Measurements from ENCODE around the gene ALK. TPM values are rescaled to one million over a fixed set of nuclear protein-coding genes. Genes with fewer than 3 reads are reported as not detected.

Gene ALK
- total RNA-seq, 1 experiment from 2014 or later, result not detected

DNA sequence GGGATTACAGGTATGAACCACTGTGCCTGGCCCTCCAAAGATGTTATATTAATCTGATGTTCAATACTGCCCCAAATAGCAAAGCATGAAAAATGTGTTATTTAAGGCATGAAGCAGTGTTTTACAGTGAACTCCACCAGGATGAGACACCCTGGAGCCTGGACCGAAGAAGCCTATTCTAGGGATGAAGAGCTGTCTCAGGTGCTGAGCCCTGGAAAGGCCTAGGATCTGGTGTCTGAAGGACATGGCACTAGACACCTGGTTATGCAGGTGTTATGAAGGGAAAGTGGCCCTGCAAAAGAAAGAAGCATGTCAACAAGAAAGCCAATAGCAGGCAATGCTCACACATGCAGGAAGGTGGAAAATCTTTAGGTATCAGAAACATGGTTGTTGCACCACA lies 431.8 kb downstream of the ALK start:
- no peak for DNase-seq
- Histone ChIP-seq H3K27me3 (no peaks in the 10 kb centered on the region), H3K9me3 (no peaks in the 10 kb centered on the region), H3K36me3 (no peaks in the 10 kb centered on the region), H3K4me3 (no peak overlapping the region)

DNA sequence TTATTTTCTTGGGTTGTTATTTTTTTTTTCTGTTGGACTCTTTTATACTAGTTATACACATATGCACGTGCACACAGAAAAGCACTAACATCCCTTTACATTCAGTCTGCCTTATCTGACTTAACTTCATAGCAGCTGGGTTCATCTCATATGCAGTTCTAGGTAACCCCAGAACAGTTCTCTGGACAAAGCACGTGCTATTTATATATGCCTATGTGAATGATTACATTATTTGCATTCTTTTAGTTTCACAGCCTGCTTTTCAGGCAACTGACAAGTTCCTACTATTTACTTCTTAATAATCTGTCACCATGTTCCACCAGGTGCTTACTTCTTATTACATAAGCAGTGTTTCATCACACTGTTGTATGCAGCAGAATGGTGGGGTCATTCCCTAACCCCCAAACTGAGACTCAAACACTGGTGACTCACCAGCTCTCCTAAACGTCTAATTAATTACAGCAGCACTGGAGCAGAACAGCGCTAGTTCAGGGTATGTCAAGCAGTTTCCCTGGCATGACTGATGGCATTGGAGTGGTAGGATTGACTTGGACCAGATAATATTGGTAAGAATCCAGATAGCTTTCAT lies 433.3 kb downstream of the ALK start:
- DNase-seq, result no peak
- Histone ChIP-seq H3K27me3 (no peaks in the 10 kb centered on the region), H3K36me3 (no peaks in the 10 kb centered on the region), H3K4me3 (no peak overlapping the region), H3K9me3 (no peaks in the 10 kb centered on the region)

DNA sequence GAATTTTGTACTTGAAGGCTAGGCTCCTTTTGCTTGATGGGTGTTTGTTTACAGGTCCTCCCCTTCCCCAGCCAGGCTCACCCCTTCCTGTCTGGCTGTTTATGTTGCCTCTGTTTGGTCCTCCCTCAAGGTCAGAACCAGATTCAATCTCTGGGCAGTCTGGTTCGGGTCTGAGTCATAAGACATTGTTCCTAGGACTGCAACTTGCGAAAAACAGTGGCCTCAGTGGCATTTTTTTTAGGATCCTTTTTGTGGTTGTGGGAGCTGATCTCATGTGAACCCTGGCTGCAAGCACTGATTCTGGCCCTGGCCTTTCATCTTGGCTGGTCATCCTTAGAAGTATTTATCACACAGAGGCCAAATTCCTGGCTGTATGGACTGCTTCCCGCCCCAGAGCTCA lies 435.8 kb downstream of the ALK start:
- no peaks in the 10 kb centered on the region for H3K27me3 ChIP-seq
- DNase-seq, result peak; percentile 6

DNA sequence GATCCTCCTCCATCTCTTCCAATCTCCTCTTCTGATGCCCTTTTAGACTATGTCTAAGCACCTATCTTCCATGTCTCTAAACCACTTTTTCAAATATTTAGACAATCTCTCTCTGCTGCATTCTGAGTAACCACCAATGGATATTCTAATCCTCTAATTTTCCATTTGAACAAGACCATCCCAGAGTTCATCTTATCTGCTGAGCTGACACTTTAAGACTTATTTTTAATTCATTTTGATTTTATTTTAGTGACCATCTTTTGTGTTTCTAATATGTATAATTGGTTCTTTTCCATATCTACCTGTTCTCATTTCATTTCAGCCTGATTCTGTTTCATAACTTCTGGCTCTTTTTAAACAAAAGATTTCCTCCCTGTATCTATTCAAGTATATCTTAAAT lies 436.3 kb downstream of the ALK start:
- Histone ChIP-seq H3K27me3 (no peaks in the 10 kb centered on the region), H3K9me3 (no peaks in the 10 kb centered on the region), H3K36me3 (no peaks in the 10 kb centered on the region), H3K4me3 (no peak overlapping the region)
- DNase-seq, result no peak

More for the DNA sequence above, 435.8 kb downstream of the ALK start:
- Histone ChIP-seq H3K9me3 (no peaks in the 10 kb centered on the region), H3K4me3 (no peak overlapping the region), H3K36me3 (no peaks in the 10 kb centered on the region)

DNA sequence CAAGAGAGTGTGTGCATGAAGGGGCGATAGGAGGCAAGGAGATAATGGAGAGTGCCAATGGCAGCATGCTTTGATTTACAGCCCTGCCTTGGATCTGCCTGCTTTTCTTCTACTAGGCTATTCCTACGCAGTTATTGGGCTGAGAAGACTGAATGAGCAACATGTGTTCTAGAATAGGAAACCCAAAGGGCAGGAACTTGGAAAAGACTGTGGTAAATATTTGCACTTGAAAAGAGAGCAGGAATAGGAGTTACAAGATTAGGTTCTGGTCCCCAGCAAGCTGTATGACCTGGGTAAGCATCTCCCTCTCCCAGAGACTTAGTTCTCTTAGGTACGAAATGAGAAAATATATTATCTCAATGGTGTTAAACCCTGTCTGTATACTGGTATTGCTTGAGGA lies 438.5 kb downstream of the ALK start:
- no peak for DNase-seq
- Histone ChIP-seq H3K36me3 (no peaks in the 10 kb centered on the region), H3K27me3 (no peaks in the 10 kb centered on the region), H3K4me3 (no peak overlapping the region), H3K9me3 (no peaks in the 10 kb centered on the region)

DNA sequence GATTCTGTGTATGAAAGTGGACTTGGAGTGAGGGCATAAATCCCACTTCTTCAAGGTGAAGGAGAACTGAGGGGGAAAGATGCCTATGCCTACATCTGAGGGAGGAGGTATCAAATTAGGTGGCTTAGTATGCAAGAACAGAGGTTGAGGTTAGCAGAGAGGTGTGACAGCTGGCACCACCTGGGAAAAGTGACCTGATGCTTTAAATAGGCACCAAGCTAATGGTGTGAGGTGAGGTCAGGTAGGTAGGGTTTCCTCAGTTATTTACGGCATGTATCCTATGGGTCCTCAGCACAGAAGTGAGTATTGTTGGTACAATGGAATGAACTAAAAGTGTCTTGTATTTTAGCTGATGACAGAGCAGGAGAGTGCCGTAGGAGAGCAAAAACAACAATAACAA lies 439.0 kb downstream of the ALK start:
- H3K4me3 ChIP-seq, result no peak overlapping the region
- H3K36me3 ChIP-seq, result no peaks in the 10 kb centered on the region

DNA sequence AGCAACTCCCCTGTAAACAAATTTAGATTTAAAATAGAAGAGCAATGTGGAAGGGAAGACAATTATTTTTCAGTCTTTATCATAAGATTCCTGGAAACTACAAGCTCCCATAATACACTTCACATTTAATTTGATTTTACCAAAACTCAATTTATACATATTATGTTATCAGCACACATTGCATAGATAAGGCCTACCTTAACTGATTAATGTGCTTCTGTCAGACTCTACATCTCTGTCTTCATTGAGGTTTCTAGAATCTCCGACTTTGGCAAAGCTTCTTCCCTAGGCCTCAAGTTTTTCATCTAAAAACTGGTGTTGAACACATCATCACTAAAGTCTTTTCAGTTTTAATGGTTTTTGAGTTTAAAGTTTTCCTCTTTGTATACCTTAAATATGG lies 440.1 kb downstream of the ALK start:
- H3K27me3 ChIP-seq, result no peaks in the 10 kb centered on the region
- H3K9me3 ChIP-seq, result no peaks in the 10 kb centered on the region
- H3K4me3 ChIP-seq, result no peak overlapping the region
- no peak for DNase-seq
- H3K36me3 ChIP-seq, result no peaks in the 10 kb centered on the region

More for the DNA sequence above, 439.0 kb downstream of the ALK start:
- Histone ChIP-seq H3K9me3 (no peaks in the 10 kb centered on the region), H3K27me3 (no peaks in the 10 kb centered on the region)
- DNase-seq, result no peak

DNA sequence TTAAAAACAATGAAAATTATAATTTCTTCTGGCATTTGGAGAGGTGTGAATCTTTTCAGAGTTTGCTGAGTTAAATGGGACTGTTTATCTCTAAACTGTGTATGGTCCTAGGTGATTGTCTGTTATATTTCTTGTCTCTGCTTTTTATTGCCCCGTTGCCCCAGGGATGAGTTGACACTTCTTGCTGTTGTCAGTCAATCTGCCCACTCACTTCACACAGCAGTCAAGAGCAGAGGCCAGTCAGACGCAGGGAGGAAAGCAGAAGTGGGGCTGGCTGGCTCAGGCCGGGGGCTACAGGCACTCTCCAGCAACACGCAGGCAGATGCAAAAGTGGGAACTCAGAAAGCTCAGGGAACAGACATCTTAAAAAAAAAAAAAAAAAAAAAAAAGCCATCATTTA lies 441.0 kb downstream of the ALK start:
- no peak for DNase-seq
- H3K36me3 ChIP-seq, result no peaks in the 10 kb centered on the region
- no peak overlapping the region for H3K4me3 ChIP-seq

DNA sequence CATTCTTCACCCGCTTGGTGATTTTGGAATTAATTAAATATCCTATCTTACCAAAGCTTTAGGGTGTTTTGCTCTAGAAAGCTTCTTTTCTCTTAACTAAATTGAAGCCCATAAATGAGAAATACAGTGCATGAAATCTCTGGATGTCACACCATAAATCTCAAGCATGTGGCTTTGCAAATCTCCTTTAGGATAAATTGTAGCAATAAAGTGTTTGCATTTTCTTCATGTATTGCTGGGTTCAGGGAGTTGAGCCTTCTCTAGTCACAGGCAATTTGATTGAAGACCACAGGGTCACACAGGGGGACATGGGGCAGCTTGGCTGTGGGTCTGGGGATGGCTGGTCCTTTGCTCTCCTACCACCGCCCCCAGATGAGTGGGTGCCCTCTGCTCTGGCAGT lies 442.0 kb downstream of the ALK start:
- DNase-seq, result no peak

More for the DNA sequence above, 441.0 kb downstream of the ALK start:
- no peaks in the 10 kb centered on the region for H3K9me3 ChIP-seq
- H3K27me3 ChIP-seq, result no peaks in the 10 kb centered on the region

DNA sequence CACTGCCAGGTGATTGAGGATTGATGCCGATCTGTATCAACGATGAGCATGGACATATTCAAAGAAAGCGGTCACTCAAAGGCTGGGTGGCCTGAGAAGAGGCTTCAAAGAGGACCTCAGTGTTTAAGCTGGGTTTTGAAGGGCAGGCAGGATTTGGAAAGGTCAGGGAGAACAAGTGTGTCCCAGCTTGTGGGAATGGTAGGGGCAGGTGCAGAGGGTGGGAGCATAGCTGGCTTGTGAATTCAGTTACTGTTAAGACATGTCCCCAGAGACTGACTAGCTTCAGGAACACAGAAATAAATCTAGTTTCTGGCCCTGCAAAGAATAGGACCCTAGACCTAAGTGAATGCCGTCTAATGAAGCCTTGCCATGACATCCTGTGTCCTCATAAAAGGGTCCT lies 442.7 kb downstream of the ALK start:
- Histone ChIP-seq H3K4me3 (no peak overlapping the region), H3K36me3 (no peaks in the 10 kb centered on the region), H3K27me3 (no peaks in the 10 kb centered on the region), H3K9me3 (no peaks in the 10 kb centered on the region)
- no peak for DNase-seq

More for the DNA sequence above, 442.0 kb downstream of the ALK start:
- Histone ChIP-seq H3K36me3 (no peaks in the 10 kb centered on the region), H3K27me3 (no peaks in the 10 kb centered on the region), H3K9me3 (no peaks in the 10 kb centered on the region), H3K4me3 (no peak overlapping the region)

DNA sequence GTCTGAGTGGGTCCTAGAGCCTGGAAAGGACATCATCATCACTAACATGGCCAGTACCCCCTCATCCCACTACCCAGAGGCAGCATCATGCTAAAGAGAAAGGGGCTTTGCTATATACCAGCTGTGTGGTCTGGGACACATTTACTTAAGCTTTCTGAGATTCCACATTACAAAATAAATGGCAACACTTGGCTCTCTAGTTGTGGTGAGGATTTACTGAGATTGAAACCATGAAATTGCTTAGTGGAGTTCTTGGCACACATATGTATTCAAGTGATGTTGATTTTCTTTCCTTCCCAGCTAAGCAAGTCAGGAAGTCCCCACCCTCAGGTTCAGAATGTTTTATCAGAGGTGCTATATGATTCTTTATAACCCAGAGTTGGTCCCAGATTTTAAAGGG lies 444.2 kb downstream of the ALK start:
- 0 out of 2 replicates have a peak, but pooled peaks cover 2% of the 10 kb centered on the region for H3K9me3 ChIP-seq
- DNase-seq, result no peak
- no peak overlapping the region for H3K4me3 ChIP-seq
- no peaks in the 10 kb centered on the region for H3K27me3 ChIP-seq
- no peaks in the 10 kb centered on the region for H3K36me3 ChIP-seq

DNA sequence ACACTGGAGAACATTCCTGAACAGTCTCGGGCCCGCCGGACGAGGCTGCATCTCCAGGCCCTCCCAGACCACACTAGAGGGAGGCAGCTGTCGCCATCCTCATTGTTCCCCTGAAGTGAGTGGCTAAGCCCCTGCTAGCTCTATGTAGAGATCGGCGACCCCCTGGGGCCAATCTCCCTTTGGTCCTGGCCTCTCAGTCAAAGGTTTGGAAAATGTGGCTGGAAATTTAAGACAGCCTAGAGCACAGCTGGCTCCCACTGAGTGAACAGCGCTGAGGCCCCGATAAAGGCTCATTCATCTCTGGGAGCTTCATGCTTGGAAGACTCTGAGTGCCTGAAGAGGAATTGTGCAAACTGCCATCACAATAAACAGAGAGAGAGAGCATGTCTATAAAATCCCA lies 445.9 kb downstream of the ALK start:
- Histone ChIP-seq H3K4me3 (no peak overlapping the region), H3K36me3 (no peaks in the 10 kb centered on the region), H3K9me3 (peaks cover 4% of the 10 kb centered on the region; the same call in 1 of the 2 replicates), H3K27me3 (no peaks in the 10 kb centered on the region)
- no peak for DNase-seq

DNA sequence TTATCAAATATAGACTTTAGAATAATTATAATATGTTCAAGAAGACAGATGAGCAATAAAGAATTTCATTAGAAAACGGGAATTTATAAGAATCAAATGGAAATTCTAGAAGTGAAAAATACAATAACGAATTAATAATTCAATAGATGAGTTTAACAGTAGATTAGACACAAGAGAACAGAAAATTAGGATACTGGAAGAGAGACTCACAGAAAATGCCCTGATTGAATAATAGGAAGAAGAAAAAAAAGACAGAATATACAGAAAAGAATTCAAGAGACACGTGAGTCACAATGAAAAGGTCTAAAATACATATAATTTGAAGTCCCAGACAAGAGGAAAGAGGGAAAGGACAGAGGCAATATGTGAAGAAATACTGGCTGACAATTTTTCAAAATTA lies 451.4 kb downstream of the ALK start:
- Histone ChIP-seq H3K36me3 (no peaks in the 10 kb centered on the region), H3K4me3 (no peak overlapping the region), H3K27me3 (no peaks in the 10 kb centered on the region), H3K9me3 (peaks cover 5% of the 10 kb centered on the region)
- no peak for DNase-seq

DNA sequence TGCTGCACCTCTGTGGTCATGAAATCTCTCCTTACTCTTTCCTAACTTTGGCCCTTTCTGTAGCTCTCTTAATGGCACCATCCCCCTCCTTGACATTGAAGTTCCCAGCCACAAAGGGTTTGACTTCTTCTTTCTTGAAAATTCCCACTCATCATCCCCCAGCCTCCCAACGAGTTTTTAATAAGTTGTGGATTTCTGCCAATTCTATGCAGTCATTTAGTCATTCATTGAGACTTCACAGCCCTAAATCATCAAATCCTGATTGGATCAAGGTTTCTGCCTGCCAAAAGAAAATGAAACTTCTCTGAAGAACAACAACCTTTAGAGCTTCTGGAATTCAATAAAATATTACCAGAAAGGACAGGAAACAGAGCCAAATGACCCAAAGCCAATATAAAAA lies 451.9 kb downstream of the ALK start:
- Histone ChIP-seq H3K9me3 (peaks cover 8% of the 10 kb centered on the region), H3K36me3 (no peaks in the 10 kb centered on the region), H3K4me3 (no peak overlapping the region), H3K27me3 (no peaks in the 10 kb centered on the region)
- no peak for DNase-seq

DNA sequence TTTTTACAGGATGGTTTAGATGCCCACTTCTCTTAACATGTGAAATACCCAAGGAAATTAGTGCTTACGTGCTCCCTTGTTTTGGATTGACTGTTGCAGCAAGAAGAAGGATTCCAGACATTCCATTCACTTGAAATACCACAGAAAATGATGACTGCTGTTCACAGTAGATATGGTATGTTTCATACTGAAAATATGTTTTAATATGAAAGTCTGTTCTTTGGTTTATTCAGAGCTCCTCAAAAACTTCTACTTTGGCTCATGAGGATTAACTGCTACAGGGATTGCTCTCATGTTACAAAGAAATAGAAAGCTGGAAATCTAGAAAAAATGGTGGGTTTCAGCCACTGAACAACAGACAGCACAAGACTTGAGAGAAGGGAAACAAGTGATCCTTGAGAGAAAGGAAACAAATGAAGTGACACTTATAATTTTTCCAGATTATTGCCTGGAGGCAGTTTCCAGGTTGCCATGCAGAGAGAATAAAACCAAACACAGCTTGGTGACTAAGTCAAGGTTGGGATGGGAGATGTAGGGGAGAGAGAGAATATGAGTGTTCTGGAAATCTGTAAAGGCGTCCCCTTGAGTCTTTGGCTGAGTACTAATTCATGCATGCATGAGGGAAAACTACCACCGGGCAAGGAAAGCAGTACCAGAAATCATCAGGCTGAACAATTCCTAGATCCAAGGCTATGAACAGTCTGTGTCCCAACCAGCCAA lies 458.0 kb downstream of the ALK start:
- Histone ChIP-seq H3K9me3 (peaks cover 5% of the 10 kb centered on the region; the same call in 1 of the 2 replicates), H3K4me3 (no peak overlapping the region), H3K27me3 (no peaks in the 10 kb centered on the region), H3K36me3 (no peaks in the 10 kb centered on the region)
- DNase-seq, result no peak

DNA sequence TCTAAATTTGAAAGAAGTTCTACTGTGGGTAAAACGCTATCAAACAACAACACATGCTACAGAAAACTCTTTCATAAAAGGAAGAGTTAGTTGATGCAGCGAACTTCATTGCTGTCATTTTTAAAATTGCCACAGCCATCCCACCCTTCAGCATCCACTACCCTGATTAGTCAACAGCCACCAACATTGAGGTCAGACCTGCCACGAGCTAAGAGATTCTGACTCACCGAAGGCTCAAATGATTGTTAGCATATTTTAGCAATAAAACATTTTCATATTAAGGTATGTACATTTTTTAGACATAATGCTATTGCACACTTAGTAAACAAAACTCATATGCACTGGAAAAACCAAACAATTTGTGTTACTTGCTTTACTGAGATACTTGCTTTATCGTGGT lies 459.1 kb downstream of the ALK start:
- Histone ChIP-seq H3K27me3 (no peaks in the 10 kb centered on the region), H3K36me3 (no peaks in the 10 kb centered on the region), H3K9me3 (peaks cover 5% of the 10 kb centered on the region; the same call in 1 of the 2 replicates), H3K4me3 (no peak overlapping the region)
- peak; percentile 54 for DNase-seq

DNA sequence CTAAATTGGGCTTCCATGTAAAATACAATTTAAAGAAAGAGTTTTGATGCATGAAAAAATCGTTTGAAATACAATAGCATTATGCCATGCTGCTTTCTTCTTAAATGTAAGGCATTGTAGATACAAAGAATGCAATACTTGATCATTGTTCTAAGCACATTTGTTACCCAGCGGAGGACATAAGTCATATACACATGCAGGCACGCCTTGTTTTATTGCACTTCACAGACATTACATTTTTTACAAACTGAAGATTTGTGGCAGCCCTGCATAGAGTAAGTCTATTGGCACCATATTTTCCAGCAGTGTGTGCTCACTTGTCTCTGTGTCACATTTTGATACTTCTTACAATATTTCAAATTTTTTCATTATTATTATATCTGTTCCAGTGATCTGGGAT lies 461.2 kb downstream of the ALK start:
- Histone ChIP-seq H3K9me3 (peaks cover 5% of the 10 kb centered on the region; the same call in 1 of the 2 replicates), H3K36me3 (no peaks in the 10 kb centered on the region), H3K27me3 (no peaks in the 10 kb centered on the region), H3K4me3 (no peak overlapping the region)
- DNase-seq, result no peak

Measured in MG63 (cell line).